HEK293 (cell line): ENCODE measurements around the gene HOTAIR.

Source experiments
- CTCF ChIA-PET: fragments of 350-600 bp; formaldehyde crosslinking; extraction: SDS; loops from one replicate; lab custom pipeline; 2021; ENCODE audit warnings: antibody characterized with exemption; lab: Yijun Ruan, JAX
- POLR2A ChIA-PET: fragments of 300-600 bp; formaldehyde crosslinking; extraction: SDS; loops from one replicate; lab custom pipeline; 2020; ENCODE audit warnings: antibody characterized with exemption, inconsistent platforms; lab: Yijun Ruan, JAX
- H3K27ac ChIP-seq: fragments of 200-500 bp; sonication (Bioruptor generic); 2 replicates; pipeline ENCODE4 v1.5.1; 2014; ENCODE audit warnings: low read depth, low read length, control low read depth, inconsistent platforms; ENCODE audit errors: extremely low read depth
- H3K36me3 ChIP-seq, 2 experiments: fragments of 200-500 bp in 1 of 2; sonication (Bioruptor generic) in 1 of 2; 1 replicate in 1 of 2; 2 replicates in 1 of 2; pipeline ENCODE4 v1.5.1; 2014 to 2017; ENCODE audit warnings: inconsistent platforms in 2 of 2, low read length in 2 of 2; ENCODE audit not compliant: control insufficient read depth in 2 of 2, insufficient read depth in 1 of 2
- H3K4me1 ChIP-seq: fragments of 200-500 bp; sonication (Bioruptor generic); 2 replicates; pipeline ENCODE4 v1.5.1; 2014; ENCODE audit warnings: mild to moderate bottlenecking, low read length, inconsistent platforms; ENCODE audit not compliant: control insufficient read depth, insufficient read depth
- H3K4me3 ChIP-seq: 2 replicates; pipeline ENCODE4 v1.5.1; 2011; ENCODE audit warnings: low read depth, mild to moderate bottlenecking, control low read depth, low read length, moderate library complexity
- H3K9me3 ChIP-seq: fragments of 200-500 bp; sonication (Bioruptor generic); 2 replicates; pipeline ENCODE4 v1.5.1; 2014; ENCODE audit warnings: low read depth, low read length, inconsistent platforms; ENCODE audit not compliant: control insufficient read depth, insufficient read depth
- FEZF1 ChIP-seq: fragments of 450-650 bp; formaldehyde crosslinking; IDR thresholded peaks from 2 replicates; pipeline ENCODE4 v1.5.1; 2016; ENCODE audit warnings: missing biosample characterization, missing genetic modification characterization
- GLI2 ChIP-seq: fragments of 450-650 bp; formaldehyde crosslinking; IDR thresholded peaks from 2 replicates; pipeline ENCODE4; 2017; ENCODE audit warnings: missing biosample characterization, missing genetic modification characterization, low read depth, borderline replicate concordance
- GLI4 ChIP-seq: fragments of 450-650 bp; formaldehyde crosslinking; IDR thresholded peaks from 2 replicates; pipeline ENCODE4 v1.5.1; 2016; ENCODE audit warnings: missing biosample characterization, missing genetic modification characterization
- KLF7 ChIP-seq: fragments of 450-650 bp; formaldehyde crosslinking; IDR thresholded peaks from 2 replicates; pipeline ENCODE4 v1.5.1; 2016; ENCODE audit warnings: missing biosample characterization, missing genetic modification characterization, borderline replicate concordance
- PATZ1 ChIP-seq: fragments of 450-650 bp; formaldehyde crosslinking; IDR thresholded peaks from 2 replicates; pipeline ENCODE4 v1.5.1; 2016; ENCODE audit warnings: missing biosample characterization, missing genetic modification characterization
- PBX3 ChIP-seq: sonication (generic); formaldehyde crosslinking; IDR thresholded peaks from 2 replicates; pipeline ENCODE4 v1.8.1; 2022; ENCODE audit warnings: mild to moderate bottlenecking, moderate library complexity, missing genetic modification reagents
- SCRT2 ChIP-seq: fragments of 450-650 bp; formaldehyde crosslinking; IDR thresholded peaks from 2 replicates; pipeline ENCODE4 v1.5.1; 2016; ENCODE audit warnings: missing biosample characterization, missing genetic modification characterization
- TCF7L2 ChIP-seq: IDR thresholded peaks from 2 replicates; pipeline ENCODE4 v1.6.1; 2011; ENCODE audit warnings: low read depth, mild to moderate bottlenecking, inconsistent platforms, low read length, moderate library complexity, borderline replicate concordance
- ZBTB20 ChIP-seq: fragments of 450-650 bp; formaldehyde crosslinking; IDR thresholded peaks from 2 replicates; pipeline ENCODE4 v1.5.1; 2016; ENCODE audit warnings: missing biosample characterization, missing genetic modification characterization
- ZBTB21 ChIP-seq: fragments of 450-650 bp; formaldehyde crosslinking; IDR thresholded peaks from 2 replicates; pipeline ENCODE4 v1.5.1; 2017; ENCODE audit warnings: missing biosample characterization, missing genetic modification characterization
- ZBTB44 ChIP-seq: fragments of 450-650 bp; IDR thresholded peaks from 2 replicates; pipeline ENCODE4 v1.5.1; 2018; ENCODE audit warnings: missing biosample characterization, mild to moderate bottlenecking, missing genetic modification characterization
- ZEB2 ChIP-seq: fragments of 450-650 bp; formaldehyde crosslinking; IDR thresholded peaks from 2 replicates; pipeline ENCODE4 v1.5.1; 2016; ENCODE audit warnings: missing biosample characterization, missing genetic modification characterization
- ZFP3 ChIP-seq: fragments of 450-650 bp; formaldehyde crosslinking; IDR thresholded peaks from 2 replicates; pipeline ENCODE4 v1.5.1; 2016; ENCODE audit warnings: low read depth, missing biosample characterization, missing genetic modification characterization
- ZNF174 ChIP-seq: fragments of 450-650 bp; formaldehyde crosslinking; IDR thresholded peaks from 2 replicates; pipeline ENCODE4 v1.5.0; 2017; ENCODE audit warnings: missing biosample characterization, mild to moderate bottlenecking, missing genetic modification characterization
- ZNF175 ChIP-seq: fragments of 450-650 bp; formaldehyde crosslinking; IDR thresholded peaks from 2 replicates; pipeline ENCODE4 v1.5.1; 2016; ENCODE audit warnings: missing biosample characterization, missing genetic modification characterization
- ZNF335 ChIP-seq: fragments of 450-650 bp; formaldehyde crosslinking; conservative IDR thresholded peaks from 2 replicates; pipeline ENCODE4 v1.5.1; 2016; ENCODE audit warnings: missing biosample characterization, missing genetic modification characterization
- ZNF350 ChIP-seq: fragments of 450-650 bp; formaldehyde crosslinking; IDR thresholded peaks from 2 replicates; pipeline ENCODE4 v1.5.0; 2017; ENCODE audit warnings: missing biosample characterization, mild to moderate bottlenecking, missing genetic modification characterization
- ZNF510 ChIP-seq: fragments of 450-650 bp; formaldehyde crosslinking; IDR thresholded peaks from 2 replicates; pipeline ENCODE4 v1.5.1; 2018; ENCODE audit warnings: mild to moderate bottlenecking, missing genetic modification characterization, missing biosample characterization; ENCODE audit not compliant: insufficient replicate concordance
- ZNF544 ChIP-seq: fragments of 450-650 bp; formaldehyde crosslinking; IDR thresholded peaks from 2 replicates; pipeline ENCODE4 v1.5.0; 2017; ENCODE audit warnings: missing biosample characterization, missing genetic modification characterization
- ZNF560 ChIP-seq: fragments of 450-650 bp; formaldehyde crosslinking; IDR thresholded peaks from 2 replicates; pipeline ENCODE4 v1.5.1; 2017; ENCODE audit warnings: missing biosample characterization, missing genetic modification characterization, borderline replicate concordance
- ZNF580 ChIP-seq: fragments of 450-650 bp; formaldehyde crosslinking; IDR thresholded peaks from 2 replicates; pipeline ENCODE4 v1.5.1; 2016; ENCODE audit warnings: missing biosample characterization, missing genetic modification characterization
- ZNF585B ChIP-seq: fragments of 450-650 bp; formaldehyde crosslinking; IDR thresholded peaks from 2 replicates; pipeline ENCODE4 v1.5.1; 2016; ENCODE audit warnings: missing biosample characterization, missing genetic modification characterization
- ZSCAN18 ChIP-seq: fragments of 450-650 bp; formaldehyde crosslinking; IDR thresholded peaks from 2 replicates; pipeline ENCODE4 v1.5.1; 2016; ENCODE audit warnings: missing biosample characterization, missing genetic modification characterization
- ZSCAN30 ChIP-seq: fragments of 450-650 bp; IDR thresholded peaks from 2 replicates; pipeline ENCODE4 v1.5.1; 2018; ENCODE audit warnings: missing biosample characterization, mild to moderate bottlenecking, missing genetic modification characterization, moderate library complexity

The HOTAIR gene

GRCh38 chr12:53974084-53975063 is at the start of gene HOTAIR:
TSS of gene HOTAIR (minus strand) at chr12:53974954.
- no peaks in the 10 kb centered on the region for H3K36me3 ChIP-seq
- ChIA-PET CTCF (interaction anchor here (0.7 kb wide), 2 partner anchors 209 to 231 kb away, joined by 4 to 6 read pairs; no protein-coding TSS in a partner anchor), POLR2A (no interaction called here)
- no peaks in the 10 kb centered on the region for H3K9me3 ChIP-seq
- peaks cover 65% of the 10 kb centered on the region for H3K4me1 ChIP-seq
- peak within 1 kb of the TSS; percentile 38 for H3K4me3 ChIP-seq
- peak within 1 kb of the TSS; percentile 97 for H3K27ac ChIP-seq
- TF ChIP-seq KLF7 = no peak
- no peak for TF ChIP-seq TCF7L2
- TF ChIP-seq GLI2 (tag by site-specific recombination) = no peak
- TF ChIP-seq ZNF510 (tag by site-specific recombination) = no peak
- no peak for TF ChIP-seq ZNF560 (tag by site-specific recombination)
- no peak for TF ChIP-seq SCRT2 (tag by site-specific recombination)
- TF ChIP-seq ZSCAN18 (tag by site-specific recombination) = no peak
- no peak for TF ChIP-seq ZNF580 (tag by site-specific recombination)
- no peak for TF ChIP-seq ZNF585B (tag by site-specific recombination)
- TF ChIP-seq ZNF544 (tag by site-specific recombination) = no peak
- TF ChIP-seq ZBTB20 (tag by site-specific recombination) = peak; percentile 94
- peak; percentile 78 for TF ChIP-seq ZSCAN30 (tag by site-specific recombination)
- no peak for TF ChIP-seq ZBTB21 (tag by site-specific recombination)
- no peak for TF ChIP-seq ZNF350
- TF ChIP-seq ZFP3 (tag by site-specific recombination) = 0 out of 2 replicates have a peak, but pooled peaks have one; percentile 8
- TF ChIP-seq PBX3 (CRISPR knock-in tag) = no peak
- TF ChIP-seq FEZF1 = peak; percentile 73
- 0 out of 2 replicates have a peak, but pooled peaks have one; percentile 8 for TF ChIP-seq ZBTB44 (tag by site-specific recombination)
- TF ChIP-seq ZEB2 (tag by site-specific recombination) = 0 out of 2 replicates have a peak, but pooled peaks have one; percentile 58
- TF ChIP-seq ZNF335 (tag by site-specific recombination) = peak; percentile 80
- no peak for TF ChIP-seq GLI4 (tag by site-specific recombination)
- peak; percentile 67 for TF ChIP-seq PATZ1 (tag by site-specific recombination)
- no peak for TF ChIP-seq ZNF174 (tag by site-specific recombination)
- no peak for TF ChIP-seq ZNF175 (tag by site-specific recombination)
